Measurements from ENCODE around the gene SHLD1. TPM values are rescaled to one million over a fixed set of nuclear protein-coding genes. Genes with fewer than 3 reads are reported as not detected.
A peak's percentile ranks its signal among the peaks of the same experiment; 100 is the strongest.

SHLD1 gene
- total RNA-seq, 1 donor from 2014 or later = 6.4 TPM

DNA sequence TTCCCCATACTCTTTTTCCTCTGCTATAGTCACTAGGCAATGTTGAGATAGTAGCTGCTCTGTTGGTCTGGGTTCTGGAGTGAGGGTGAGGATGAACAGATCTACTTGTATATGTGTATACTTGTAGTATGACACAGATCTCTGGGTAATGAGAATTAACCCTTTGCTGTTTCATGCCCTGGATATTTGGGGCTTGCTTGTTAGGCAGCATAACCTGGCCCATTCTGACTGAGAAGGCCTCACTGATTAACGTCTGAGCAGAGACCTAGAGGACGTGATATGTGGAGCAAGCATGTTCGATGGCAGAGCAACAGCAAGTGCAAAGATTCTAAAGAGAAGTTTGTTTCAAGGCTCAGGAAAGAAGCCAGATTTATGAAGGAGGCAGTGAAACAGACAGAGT lies 105.7 kb downstream of the SHLD1 start:
- ATAC-seq = no peak

DNA sequence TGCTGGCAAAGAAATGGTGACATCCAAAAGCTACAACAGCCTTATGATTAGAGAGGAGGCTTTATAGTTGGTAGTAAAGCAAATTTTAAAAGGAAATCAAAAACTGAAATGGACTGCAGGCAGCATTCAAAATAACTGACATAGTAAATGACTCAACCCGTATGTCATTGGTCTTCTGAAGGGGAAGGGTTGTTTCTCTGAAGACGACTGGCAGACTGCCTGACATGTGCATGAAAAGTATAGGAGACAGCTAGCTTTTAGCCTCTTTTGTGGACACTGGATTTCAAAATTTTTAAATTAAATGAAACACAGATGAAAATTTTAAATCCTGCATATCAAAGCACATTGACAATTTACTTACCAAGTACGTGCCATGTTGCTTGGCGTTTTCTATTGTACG lies 109.4 kb downstream of the SHLD1 start:
- ATAC-seq = no peak

DNA sequence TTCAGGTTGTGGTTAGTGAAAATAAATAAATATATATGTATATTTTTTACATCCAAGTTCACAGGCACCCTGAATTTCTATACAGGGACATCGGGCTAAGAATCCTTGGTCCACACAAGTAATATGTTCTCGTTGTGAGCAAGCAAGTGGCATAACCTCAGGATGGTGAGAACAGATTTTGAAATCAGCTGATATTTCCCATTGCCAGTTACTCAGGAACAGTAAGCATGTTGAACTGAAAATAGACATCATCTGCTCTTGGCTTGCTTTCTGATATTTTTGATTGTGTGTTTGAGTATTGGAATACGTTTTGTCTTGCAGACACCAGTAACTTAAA lies 112.5 kb downstream of the SHLD1 start:
- ATAC-seq = no peak

DNA sequence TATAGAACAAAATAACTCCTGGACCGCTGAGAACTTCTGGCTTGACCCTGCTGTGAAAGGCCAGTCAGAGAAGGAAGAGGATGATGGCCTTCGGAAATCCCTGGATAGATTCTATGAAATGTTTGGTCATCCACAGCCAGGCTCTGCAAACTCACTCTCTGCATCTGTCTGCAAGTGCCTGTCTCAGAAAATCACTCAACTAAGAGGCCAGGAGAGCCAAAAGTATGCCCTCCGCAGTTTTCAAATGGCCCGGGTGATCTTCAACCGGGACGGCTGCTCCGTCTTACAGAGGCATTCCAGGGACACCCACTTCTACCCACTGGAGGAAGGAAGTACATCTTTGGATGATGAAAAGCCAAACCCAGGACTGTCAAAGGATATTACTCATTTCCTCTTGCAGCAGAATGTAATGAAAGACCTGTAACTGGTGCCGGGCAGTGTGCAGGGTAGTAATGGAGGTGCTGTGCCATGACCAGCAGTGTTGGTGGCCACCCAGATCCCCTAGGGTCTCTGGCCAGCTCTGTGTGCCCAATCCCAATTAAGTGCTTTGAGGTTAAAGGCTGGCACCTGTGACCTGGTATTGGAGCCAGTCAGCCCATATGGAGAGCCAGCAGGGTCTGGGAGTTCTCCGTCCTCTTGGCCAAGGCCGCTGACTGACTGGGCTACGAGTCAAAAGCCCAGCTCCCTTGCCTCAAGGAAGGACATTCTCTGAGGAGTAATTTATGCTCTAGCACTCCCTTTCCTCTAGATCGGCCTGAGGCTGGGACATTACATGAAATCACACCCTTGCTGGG lies 113.0 kb downstream of the SHLD1 start:
- ATAC-seq = peak; percentile 33

DNA sequence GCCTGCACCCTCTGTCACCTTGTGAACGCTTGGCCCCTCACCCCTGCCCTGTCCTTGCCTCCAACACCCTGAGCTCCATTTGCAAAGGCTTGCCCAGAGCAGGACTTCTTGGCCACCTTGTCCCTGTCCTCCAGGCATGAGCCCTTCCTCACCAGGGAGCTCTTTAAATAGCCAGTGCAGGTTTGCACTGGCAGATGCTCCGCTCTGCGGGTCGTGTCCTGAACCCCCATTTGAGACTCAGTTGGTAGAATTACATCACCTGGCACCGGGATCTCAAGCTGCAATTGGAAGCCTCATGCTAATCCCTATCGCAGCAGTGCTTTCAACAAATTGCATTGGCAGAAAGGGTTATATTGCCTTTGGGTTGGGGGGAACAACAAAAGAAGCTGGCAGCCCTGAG lies 114.2 kb downstream of the SHLD1 start:
- no peak for ATAC-seq

DNA sequence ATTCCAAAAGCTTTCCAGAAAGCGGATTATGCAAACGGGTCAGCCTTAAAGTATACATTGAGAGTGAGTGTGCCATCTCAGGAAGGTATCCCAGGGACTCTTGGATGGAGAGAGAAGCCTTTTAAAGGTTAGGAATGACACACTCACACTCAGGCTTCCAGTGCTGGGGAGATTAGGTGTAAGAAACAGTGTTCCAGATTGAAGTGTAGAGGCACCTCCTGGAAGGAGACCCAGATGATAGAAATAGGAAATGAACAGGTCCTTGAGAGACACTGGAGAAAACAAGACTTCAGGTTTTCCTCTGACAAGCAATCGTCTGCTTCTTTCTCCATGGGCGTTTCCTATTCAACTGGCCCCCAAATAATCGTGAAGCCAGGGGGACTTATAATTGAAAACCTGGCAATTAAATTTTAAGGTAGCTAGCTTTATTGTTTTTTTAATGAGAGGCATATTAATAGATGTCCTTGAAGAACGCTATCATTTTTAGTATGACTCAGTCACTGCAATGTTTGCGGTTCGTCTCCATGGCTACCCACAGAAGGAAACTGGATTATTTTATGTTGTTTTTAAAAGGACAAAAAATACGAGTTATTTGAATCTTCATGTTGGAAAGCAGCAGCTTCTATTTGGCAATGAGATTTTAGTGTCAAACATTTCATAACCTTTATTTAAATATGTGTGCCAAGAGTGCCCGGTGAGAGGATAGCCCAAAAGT lies 114.8 kb downstream of the SHLD1 start:
- no peak for ATAC-seq

DNA sequence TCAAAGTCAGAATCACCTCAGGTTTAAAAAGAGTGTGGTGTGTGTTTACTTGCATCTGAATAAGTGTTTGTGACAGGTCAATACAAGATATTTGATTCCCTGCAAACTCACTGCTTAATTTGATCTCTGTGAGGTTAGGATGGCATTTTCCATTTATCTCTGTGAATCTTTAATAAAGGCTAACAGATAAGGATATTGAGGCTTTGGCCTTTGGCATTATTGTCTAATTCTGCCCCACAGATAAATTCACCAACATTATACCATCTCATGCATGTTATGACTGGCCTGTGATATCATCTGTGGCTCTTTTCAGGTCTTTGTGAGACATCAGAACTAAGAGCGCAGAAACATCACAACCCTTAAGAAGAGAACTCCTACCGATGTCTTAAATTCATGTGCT lies 115.4 kb downstream of the SHLD1 start:
- no peak for ATAC-seq

DNA sequence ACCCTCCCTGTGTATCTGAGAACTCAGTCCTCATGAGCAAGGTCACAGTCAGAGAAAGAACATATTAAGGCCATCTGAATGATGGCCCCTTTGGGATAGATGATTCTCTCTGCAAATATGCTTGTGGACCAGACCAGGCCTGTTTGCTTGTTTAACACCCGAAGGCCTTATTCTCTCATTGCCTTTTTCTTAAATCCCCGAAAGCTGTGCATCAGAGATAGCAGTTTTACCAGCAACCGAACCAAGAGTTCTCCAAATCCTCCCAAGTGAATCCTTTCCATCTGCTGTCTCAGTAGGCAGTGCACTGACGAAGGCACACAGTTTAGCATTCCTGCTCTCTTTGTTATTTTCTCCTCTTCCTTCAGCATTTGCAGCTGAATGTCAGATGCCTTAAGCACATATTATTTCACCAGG lies 120.4 kb downstream of the SHLD1 start:
- no peak for ATAC-seq

DNA sequence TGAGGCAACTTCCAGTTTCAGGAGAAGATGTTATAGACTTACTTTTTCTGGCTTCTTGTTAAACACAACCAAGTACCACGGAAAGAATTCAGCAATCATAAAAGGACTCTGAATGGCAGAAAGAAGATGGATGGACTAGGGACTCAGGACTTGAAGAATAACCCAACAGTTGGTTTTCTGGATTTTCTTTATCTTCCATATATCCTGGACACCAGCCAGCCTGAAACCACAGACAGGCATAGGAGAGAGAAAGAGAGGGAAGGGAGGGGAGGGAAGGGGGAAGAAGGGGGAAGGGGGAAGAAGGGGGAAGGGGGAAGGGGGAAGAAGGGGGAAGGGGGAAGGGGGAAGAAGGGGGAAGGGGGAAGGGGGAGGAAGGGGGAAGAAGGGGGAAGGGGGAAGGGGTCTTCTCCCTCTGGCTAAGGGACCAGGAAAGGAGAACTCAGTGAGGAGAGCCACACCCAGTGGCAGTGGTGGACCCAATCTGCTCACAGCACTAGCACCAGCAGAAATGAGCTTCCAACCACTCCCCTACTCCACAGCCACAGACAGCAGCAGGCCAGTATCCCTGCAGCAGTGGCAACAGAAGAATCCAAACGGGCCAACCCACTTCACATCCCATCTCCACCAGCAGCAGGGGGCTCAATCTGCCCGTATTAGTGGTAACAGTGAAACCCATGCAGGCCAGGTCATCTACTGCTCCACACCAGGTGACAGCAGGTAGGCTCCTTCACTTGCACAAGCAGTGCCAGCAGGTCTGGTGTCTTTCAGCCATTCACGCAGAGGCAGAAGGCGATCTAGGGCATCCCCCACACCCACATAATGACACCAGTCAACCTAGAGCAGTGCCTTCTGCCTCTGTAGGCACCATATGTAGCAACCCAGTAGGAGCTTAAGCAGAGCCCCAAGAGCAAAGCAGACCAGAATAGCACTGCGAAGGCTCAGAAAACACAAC lies 121.5 kb downstream of the SHLD1 start:
- ATAC-seq = no peak

DNA sequence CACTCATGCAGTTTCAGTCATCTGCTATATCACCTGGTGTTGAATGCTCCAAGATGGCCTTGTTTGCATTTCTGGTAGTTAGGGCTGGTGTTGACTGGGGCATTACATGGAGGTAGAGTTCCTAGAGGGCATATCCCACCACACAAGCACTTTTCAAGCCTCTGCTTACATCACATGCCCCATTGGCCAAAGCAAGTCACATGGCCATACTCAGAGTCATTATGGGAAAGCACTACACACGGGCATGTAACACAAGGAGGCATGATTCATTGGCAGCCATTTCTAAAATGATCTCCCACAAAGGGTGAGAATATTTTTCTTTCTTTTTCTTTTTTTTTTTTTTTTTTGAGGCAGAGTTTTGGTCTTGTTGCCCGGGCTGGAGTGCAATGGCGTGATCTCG lies 126.9 kb downstream of the SHLD1 start:
- no peak for ATAC-seq

DNA sequence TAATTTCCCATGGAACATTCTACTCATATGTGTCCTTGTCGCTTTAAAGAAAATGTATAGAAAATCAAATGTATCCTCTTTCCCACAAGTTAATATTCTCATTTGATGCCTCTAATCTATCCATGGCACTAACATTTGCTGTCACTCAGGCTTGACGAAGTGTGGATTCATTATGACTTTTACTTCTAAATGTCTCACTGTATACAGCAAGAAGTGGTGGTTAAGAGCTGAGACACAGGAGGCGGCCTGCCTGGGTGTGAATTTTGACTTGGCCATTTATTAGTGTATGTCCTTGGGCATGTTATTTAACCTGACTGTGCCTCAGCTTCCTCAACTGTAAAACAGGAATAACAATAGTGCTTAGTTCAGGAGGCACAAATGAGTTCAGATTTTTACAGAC lies 130.1 kb downstream of the SHLD1 start:
- ATAC-seq = no peak

DNA sequence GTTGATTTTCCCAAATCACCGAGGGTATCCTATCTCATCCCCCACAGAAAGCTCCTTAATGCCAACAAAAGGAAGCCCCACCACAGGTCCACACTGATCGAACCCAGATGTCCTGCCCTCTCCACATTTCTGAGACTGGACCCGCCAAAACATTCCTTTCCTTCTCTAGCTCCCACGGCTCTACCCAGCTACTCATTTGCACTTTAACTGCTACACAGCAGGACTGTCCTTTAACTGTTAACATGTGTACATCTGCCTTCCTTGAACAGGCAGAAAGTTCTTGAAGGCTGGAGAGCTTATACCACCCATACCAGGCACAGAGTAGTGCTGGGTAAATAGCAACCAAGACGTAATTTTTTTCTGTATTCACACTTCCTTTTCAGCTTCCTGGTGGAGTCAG lies 131.5 kb downstream of the SHLD1 start:
- ATAC-seq = no peak

DNA sequence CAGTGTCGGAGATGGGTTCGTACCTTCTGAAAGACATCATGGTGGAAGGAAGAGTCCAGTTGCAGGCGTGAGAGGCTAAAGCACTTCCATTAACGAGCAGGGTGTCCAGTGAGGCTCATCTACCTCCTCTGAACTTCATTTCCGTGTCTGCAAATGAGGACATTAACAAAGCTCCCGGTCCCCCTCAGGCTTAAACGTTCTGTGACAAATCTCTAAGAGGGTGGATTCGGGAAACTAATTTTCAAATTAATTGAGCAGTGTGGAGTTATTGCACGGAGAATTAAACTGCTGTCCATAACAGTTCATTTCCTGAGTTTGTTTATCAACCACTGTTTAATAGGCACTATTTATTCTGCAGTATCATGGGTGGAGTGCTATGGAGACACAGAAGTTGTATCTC lies 132.0 kb downstream of the SHLD1 start:
- ATAC-seq = no peak

DNA sequence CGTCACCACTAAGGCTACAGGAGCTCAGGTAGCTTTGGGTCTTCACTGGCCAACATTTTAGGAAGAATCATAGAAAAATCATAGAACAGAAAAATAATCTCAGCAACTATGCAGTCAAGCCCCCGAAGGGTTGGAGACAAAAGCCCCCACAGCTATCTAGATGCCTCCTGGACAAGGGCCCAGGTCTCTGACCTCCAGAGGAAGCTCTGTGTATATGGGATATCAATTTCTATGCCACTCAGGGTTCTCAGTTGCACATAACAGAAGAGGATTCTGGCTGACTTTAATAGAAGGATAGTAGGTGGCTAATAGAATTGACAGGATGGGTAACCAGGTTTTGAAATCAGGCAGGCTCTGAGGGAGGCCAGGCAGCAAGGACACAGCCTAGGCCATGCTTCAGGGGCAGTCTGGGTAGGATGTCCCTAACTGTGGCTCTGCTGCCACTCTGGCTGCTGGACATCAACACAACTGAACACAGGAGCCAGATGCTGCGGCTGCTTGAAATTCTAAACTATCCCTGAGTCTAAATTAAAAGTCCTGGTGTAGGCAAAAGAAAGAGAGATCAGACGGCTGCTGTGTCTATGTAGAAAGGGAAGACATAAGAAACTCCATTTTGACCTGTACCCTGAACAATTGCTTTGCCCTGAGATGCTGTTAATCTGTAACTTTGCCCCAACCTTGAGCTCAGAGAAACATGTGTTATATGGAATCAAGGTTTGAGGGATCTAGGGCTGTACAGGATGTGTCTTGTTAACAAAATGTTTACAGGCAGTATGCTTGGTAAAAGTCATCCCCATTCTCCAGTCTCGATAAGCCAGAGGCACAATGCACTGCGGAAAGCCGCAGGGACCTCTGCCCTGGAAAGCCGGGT lies 134.5 kb downstream of the SHLD1 start:
- no peak for ATAC-seq

DNA sequence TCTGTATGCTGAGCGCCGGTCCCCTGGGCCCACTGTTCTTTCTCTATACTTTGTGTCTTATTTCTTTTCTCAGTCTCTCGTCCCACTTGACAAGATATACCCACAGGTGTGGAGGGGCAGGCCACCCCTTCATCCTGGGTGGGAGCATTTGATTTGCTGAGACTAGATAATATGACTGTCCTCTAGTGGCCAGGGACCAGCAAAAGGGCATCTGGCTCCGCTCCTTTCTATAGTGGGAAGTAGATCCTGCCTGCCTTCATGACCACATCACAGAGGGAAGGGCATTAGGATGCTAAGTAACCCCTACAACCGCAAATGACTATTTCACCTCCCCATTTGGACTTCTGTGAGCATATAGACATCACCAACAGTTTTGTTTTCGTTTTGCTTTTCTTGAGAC lies 135.7 kb downstream of the SHLD1 start:
- no peak for ATAC-seq

DNA sequence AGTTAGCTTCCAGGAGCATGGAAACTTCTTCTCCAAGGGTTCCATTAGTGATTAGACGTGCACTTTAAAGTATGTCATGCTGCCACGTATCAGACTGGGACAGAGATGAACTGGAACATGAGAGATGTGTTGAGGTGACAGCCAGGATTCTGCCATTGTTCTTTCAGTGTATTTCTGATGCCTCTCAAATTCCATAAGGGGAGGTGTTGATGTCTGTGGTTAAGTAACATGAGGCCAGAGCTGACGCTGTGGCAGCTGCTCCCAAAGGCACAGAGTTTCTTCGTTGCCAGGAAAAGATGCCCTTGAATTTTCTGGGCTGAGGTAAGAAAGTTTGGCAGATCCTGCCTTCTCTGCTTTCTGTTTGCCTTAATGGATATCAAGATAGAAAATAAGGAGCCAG lies 136.6 kb downstream of the SHLD1 start:
- no peak for ATAC-seq

DNA sequence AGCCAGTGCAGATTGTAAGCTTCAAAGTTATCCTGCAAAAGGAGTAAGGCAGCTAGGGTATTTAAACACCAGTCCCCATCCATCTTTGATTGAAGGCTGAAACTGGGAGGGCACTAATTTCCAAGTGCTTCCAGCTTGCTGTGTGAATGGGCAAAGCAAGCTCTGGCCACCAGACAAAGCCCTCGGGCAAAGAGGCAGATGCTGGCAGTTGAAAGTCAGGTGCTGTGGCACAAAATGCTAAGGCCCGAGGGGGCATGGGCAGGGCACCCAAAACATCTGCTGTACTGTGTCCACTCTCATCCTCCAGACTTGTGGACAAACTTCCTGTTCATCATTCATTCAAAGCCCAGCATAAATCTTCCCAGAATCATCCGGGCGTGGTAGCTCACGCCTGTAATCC lies 137.2 kb downstream of the SHLD1 start:
- ATAC-seq = no peak

DNA sequence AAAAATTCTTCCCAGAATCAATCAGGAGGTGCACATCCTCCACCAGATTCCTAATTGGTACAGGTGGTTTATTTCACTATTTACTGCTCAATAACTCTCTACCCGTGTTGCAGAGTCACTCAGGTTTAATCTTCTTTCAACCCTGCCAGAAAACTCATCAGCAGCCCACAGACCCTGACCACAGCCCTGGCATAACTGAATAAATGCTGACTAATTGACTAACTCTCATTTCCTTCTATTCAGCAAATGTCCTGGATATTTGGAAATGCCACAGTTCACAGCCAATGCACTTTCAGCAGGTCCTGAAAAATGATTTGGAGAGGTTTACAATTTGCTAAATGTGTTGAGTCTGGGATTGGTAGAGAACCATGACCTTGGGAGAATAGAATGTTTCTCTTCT lies 137.8 kb downstream of the SHLD1 start:
- ATAC-seq = no peak

DNA sequence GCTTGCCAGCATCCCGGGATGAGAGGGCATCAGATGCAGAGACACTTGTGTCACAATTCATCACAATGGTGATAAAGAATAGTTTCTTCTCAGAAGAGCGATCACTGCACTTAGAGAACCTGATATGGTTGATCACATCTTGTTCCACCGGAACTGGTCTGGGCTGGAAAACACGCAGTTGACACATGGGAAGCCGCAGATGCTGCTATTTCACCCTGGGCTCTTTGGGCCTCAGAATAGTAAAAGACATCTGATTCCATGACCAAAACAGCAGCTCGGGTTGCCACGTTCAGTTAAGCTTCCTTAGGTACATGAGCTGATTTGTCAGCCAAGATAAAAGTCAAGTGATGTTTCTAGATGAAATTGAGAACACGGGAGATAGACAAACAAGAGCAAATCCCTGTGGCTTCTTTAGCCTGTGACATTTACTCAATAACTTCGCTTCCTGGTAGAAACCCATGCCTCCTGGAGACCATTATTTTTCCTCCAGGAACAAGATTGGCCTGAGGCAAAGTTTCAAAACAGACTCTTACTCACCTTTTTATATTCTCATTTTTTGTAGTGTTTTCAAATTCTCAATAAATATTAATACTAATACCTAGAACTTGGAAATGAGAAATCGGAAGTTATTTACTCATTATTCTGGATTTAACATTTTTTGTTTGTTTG lies 140.7 kb downstream of the SHLD1 start:
- ATAC-seq = no peak

DNA sequence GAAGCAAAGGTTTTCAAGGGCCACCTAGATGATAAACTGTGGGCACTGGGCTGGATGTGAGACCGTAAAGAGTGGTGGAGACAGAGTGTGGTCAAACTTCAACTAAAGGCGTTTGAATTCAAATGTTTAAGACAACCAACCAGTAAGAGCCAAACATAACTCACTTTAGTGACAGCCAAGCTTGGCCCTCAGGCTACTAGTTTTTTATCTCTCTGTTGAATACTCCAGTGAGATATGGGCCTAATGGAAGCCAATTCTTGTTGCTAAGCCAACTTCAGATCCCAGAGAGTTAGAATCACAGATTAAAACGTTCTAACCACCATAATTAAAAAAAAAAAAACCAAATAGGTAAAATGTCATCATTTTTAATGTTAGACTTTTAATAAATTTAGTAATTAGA lies 142.9 kb downstream of the SHLD1 start:
- no peak for ATAC-seq

DNA sequence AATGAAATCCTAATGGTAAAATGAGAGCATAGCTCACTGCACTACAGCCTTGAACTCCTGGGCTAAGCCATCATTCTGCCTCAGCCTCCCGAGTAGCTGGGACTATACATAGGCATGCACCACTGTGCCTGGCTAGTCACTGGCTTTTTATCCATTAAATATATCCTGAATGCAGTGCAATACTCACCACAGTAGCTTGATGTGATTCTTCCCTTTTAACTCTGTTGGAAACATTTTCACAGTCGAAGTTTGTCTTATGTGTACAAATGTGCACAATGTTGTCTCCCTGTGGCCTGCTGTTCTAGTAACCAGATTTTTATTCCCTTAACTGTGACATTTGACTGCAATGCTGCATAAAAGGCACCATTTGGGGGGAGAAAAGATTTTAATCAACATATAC lies 143.4 kb downstream of the SHLD1 start:
- no peak for ATAC-seq

DNA sequence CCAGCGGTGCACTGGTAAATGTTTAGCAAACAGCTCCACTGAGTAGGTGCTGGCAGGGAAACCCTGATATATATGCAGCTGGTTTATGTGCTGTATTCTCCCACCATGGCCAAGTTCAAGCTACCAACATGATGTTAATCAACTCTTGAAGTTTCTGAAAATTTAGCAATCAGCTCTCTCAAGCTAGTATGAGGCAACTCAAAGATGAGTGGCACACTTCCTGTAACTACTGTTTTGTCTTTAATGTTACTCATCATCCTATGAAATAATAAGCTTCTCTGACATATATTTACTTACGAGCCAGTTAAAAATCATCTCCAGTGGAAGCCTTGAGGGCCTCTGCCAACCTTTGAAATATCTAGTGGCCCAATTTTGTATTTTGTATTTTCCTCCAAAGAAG lies 145.4 kb downstream of the SHLD1 start:
- ATAC-seq = no peak
